ENCODE measurements around the gene ZCWPW1. TPM values are rescaled to one million over a fixed set of nuclear protein-coding genes. Genes with fewer than 3 reads are reported as not detected.
"Not testable (repeated sequence)": the region's sequence is repeated elsewhere in the genome, so short reads cannot be mapped to it uniquely, and the experiment has no call there.

Gene ZCWPW1
- total and polyA plus RNA-seq, 2 of the 8 experiments (the other 6 are each of a cell fraction or from before 2014, with no cell fraction given) = 0.51 to 1.4 TPM

GRCh38 chr7:100382234-100382853 is 46.2 kb downstream of the ZCWPW1 start:
- H3K27me3 ChIP-seq (replicated peaks in 1 of 4; ENCODE audit: control insufficient read depth in 3 of 4, extremely low read depth in 1 of 4, insufficient read depth in 3 of 4, low read length in 3 of 4); H3K36me3 ChIP-seq (ENCODE audit: control insufficient read depth in 2 of 4, insufficient read depth in 4 of 4, low read length in 3 of 4); H3K9ac ChIP-seq (replicated peaks in 1 of 4; ENCODE audit: extremely low read depth in 1 of 4, low read depth in 3 of 4, low read length in 3 of 4); H3K9me3 ChIP-seq (ENCODE audit: insufficient read depth in 2 of 2, low read depth in 1 of 2, low read length in 1 of 2); H3K79me2 ChIP-seq (ENCODE audit: control insufficient read depth in 1 of 2, insufficient read depth in 2 of 2, low read length in 2 of 2); H3K4ac ChIP-seq (replicated peaks; ENCODE audit: insufficient read length, low read depth, low read length); H2BK15ac ChIP-seq (ENCODE audit: low read length); DNase-seq (ENCODE audit: low read depth in 1 of 2, low spot score in 2 of 2); H4K91ac ChIP-seq (replicated peaks; ENCODE audit: insufficient read length, low read length); H3K56ac ChIP-seq (replicated peaks; ENCODE audit: insufficient read length, low read depth, low read length); H2BK120ac ChIP-seq (replicated peaks; ENCODE audit: low read depth, low read length); H2BK5ac ChIP-seq (ENCODE audit: low read depth, low read length); H2AFZ ChIP-seq (ENCODE audit: low read length); H3K27ac ChIP-seq (ENCODE audit: low read depth, low read length); H3K18ac ChIP-seq (ENCODE audit: extremely low read depth, low read length); H3K4me3 ChIP-seq (ENCODE audit: extremely low read depth in 1 of 4, insufficient read depth in 2 of 4, low read depth in 3 of 4, low read length in 4 of 4); H2BK20ac ChIP-seq (ENCODE audit: low read length); H2BK12ac ChIP-seq (ENCODE audit: low read depth, low read length); H2AK5ac ChIP-seq (ENCODE audit: low read depth, low read length); H3K4me1 ChIP-seq (replicated peaks in 1 of 4; ENCODE audit: control insufficient read depth in 3 of 4, insufficient read depth in 4 of 4, low read length in 3 of 4); H4K5ac ChIP-seq (ENCODE audit: insufficient read length, low read depth, low read length); H4K8ac ChIP-seq (ENCODE audit: extremely low read depth, insufficient read depth, low read length); H3K23ac ChIP-seq (ENCODE audit: insufficient read length); H3K79me1 ChIP-seq (ENCODE audit: low read depth, low read length); H4K20me1 ChIP-seq (replicated peaks in 1 of 2; ENCODE audit: control insufficient read depth in 1 of 2, insufficient read depth in 2 of 2, low read length in 2 of 2); H3K23me2 ChIP-seq (ENCODE audit: low read depth, low read length); H3K14ac ChIP-seq (ENCODE audit: insufficient read length): not testable (repeated sequence)
- peak overlapping the region in 1 of 2 experiments; percentile 11; a peak in 1 of 4 replicates for H3K4me2 ChIP-seq (ENCODE audit: insufficient read depth in 1 of 2, low read depth in 2 of 2, low read length in 2 of 2)
- TF ChIP-seq POLR2A (IDR thresholded peaks at IDR 0.05; ENCODE audit: control extremely low read depth in 1 of 2, low read depth in 2 of 2, low read length in 2 of 2) (0 out of 3 replicates have a peak, but pooled peaks of 1 of the 2 experiments have one; percentile 16), TBP (IDR thresholded peaks at IDR 0.05; ENCODE audit: low read depth, low read length) (peak; percentile 30; the same call in 1 of the 2 replicates), SP1 (IDR thresholded peaks at IDR 0.05; ENCODE audit: low read depth, low read length) (peak; percentile 64; the same call in 1 of the 2 replicates)
- CTCF ChIA-PET (ENCODE audit: partially characterized antibody) = interaction anchor here (0.6 to 2.8 kb wide), 7 partner anchors 10 to 380 kb away, joined by 3 to 13 read pairs (median 3); no protein-coding TSS in a partner anchor
- WGBS, 2 experiments (ENCODE audit: extremely low coverage in 1 of 2, insufficient coverage in 1 of 2, insufficient read length in 1 of 2, insufficient replicate concordance in 2 of 2, low coverage in 1 of 2, low lambda C conversion rate in 2 of 2, missing lambda C conversion rate in 1 of 2) = 93% methylated on average over 8 of the region's 8 CpGs; no CpG with 5 or more reads in 1 of the 2 experiments
- FAIRE-seq = peak; percentile 36
- POLR2A ChIA-PET (ENCODE audit: partially characterized antibody) = interaction anchor here (0.5 to 3.8 kb wide), 9 partner anchors 11 to 434 kb away, joined by 3 to 26 read pairs (median 4); partner anchors contain the start of genes MEPCE, PPP1R35 and ZCWPW1
